Gastroesophageal sphincter (tissue), 3 donors: ENCODE data around the gene NEUROD2.

Experiments
- CTCF ChIP-seq, 4 experiments: fragments of 200-600 bp in 2 of 4; fragments of 450-650 bp in 2 of 4; sonication (generic) in 1 of 4; IDR thresholded peaks; one replicate each; pipeline ENCODE4 v1.5.1; 2017 to 2019; ENCODE audit warnings: antibody characterized with exemption in 4 of 4, mild to moderate bottlenecking in 2 of 4, moderate library complexity in 2 of 4
- EP300 ChIP-seq: sonication (generic); formaldehyde crosslinking; IDR thresholded peaks from one replicate; pipeline ENCODE4 v1.6.1; 2017; ENCODE audit warnings: antibody characterized with exemption, mild to moderate bottlenecking
- POLR2A ChIP-seq, 2 donors: fragments of 450-650 bp; IDR thresholded peaks; one replicate each; pipeline ENCODE4 v1.6.1; 2017; ENCODE audit warnings: antibody characterized with exemption in 2 of 2, mild to moderate bottlenecking in 2 of 2, moderate library complexity in 1 of 2

GRCh38 chr17:39582658-39583057 is 25.1 kb downstream of the NEUROD2 start:
- TF ChIP-seq CTCF (IDR thresholded peaks at IDR 0.05) (no peak), EP300 (no peak), POLR2A (IDR thresholded peaks at IDR 0.05) (no peak)
